ENCODE results near the gene KCNH8. TPM values are rescaled to one million over a fixed set of nuclear protein-coding genes. Genes with fewer than 3 reads are reported as not detected.

The KCNH8 gene
- total and polyA plus RNA-seq, 3 donors from 2014 or later: 2.0 to 8.9 (median 7.1) TPM

DNA sequence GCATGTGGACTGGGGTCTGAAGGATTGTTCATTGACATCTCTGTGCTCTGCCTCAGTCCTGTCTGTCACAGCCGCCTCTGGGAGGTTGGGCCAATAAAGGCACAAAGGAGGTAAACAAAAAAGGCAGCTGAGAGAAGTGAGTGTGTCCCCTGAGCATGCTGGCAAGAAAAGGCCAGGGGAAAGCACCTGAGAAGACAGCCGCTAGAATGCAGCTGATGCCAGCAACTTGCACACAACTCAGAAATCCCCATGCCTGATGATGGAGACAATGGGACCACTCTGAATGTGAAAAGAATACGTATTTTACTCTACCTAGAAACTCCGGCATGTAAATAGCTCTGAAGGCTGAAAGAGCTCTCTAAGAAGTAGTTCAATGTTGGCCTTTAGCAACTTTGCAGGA lies 118.7 kb downstream of the KCNH8 start:
- WGBS, 2 donors: 59 to 79% methylated on average over 4 of the region's 4 CpGs

DNA sequence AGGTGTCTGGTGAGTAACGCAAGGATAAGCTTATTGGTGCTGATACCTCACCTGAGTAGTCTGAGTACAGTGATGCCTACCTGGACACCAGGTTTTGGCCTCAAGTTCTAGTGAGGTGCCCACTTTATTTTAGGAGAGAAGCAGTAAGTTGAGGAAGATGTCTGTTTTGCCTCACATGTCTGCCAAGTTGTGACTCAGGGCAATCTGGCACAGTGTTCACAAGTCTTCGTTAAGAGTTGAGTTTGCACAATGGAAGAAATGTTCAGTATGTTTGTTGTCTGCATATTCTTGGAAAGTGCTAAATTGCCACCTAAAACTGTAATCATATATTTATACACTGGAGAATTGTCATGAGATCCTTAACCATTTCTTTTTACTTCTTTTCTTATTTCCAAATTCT lies 122.2 kb downstream of the KCNH8 start:
- Histone ChIP-seq H3K36me3 (ENCODE audit: low read depth, missing control alignments) (no peaks in the 10 kb centered on the region), H3K4me3 (no peak overlapping the region), H3K27ac (no peak overlapping the region), H3K9me3 (no peaks in the 10 kb centered on the region), H3K4me1 (no peaks in the 10 kb centered on the region), H3K27me3 (no peaks in the 10 kb centered on the region)
- WGBS, 2 donors: 88% methylated on average over 2 of the region's 2 CpGs
- no peak for DNase-seq
- intact Hi-C loops (cut with DNase I; ENCODE audit: low total_unique reads): no loop called here
- no peak for TF ChIP-seq POLR2A (IDR thresholded peaks at IDR 0.05)
- TF ChIP-seq, protein P1, sequence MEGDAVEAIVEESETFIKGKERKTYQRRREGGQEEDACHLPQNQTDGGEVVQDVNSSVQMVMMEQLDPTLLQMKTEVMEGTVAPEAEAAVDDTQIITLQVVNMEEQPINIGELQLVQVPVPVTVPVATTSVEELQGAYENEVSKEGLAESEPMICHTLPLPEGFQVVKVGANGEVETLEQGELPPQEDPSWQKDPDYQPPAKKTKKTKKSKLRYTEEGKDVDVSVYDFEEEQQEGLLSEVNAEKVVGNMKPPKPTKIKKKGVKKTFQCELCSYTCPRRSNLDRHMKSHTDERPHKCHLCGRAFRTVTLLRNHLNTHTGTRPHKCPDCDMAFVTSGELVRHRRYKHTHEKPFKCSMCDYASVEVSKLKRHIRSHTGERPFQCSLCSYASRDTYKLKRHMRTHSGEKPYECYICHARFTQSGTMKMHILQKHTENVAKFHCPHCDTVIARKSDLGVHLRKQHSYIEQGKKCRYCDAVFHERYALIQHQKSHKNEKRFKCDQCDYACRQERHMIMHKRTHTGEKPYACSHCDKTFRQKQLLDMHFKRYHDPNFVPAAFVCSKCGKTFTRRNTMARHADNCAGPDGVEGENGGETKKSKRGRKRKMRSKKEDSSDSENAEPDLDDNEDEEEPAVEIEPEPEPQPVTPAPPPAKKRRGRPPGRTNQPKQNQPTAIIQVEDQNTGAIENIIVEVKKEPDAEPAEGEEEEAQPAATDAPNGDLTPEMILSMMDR (IDR thresholded peaks at IDR 0.05): no peak

More for the DNA sequence above, 118.7 kb downstream of the KCNH8 start:
- H3K27me3 ChIP-seq: no peaks in the 10 kb centered on the region
- no peak overlapping the region for H3K4me3 ChIP-seq
- no peaks in the 10 kb centered on the region for H3K9me3 ChIP-seq
- TF ChIP-seq POLR2A (IDR thresholded peaks at IDR 0.05): no peak
- TF ChIP-seq, protein P1 (IDR thresholded peaks at IDR 0.05): no peak
- no peak for DNase-seq
- intact Hi-C loops (cut with DNase I; ENCODE audit: low total_unique reads): no loop called here
- H3K27ac ChIP-seq: no peak overlapping the region
- H3K36me3 ChIP-seq (ENCODE audit: low read depth, missing control alignments): no peaks in the 10 kb centered on the region
- no peaks in the 10 kb centered on the region for H3K4me1 ChIP-seq

- WGBS, 2 donors: 91 to 94% methylated on average over 3 of the region's 3 CpGs
- H3K36me3 ChIP-seq (ENCODE audit: low read depth, missing control alignments): no peaks in the 10 kb centered on the region
- H3K9me3 ChIP-seq: no peaks in the 10 kb centered on the region
- H3K4me3 ChIP-seq: no peak overlapping the region
- DNase-seq: no peak
- no peak overlapping the region for H3K27ac ChIP-seq
- no peaks in the 10 kb centered on the region for H3K4me1 ChIP-seq
- no peaks in the 10 kb centered on the region for H3K27me3 ChIP-seq
- intact Hi-C loops (cut with DNase I; ENCODE audit: low total_unique reads): no loop called here
- TF ChIP-seq POLR2A (IDR thresholded peaks at IDR 0.05): no peak
Observed at GRCh38 chr3:19272296-19272695, 124.0 kb downstream of the KCNH8 start.

- 69 to 85% methylated on average over 1 of the region's 1 CpG for WGBS, 2 donors
Observed at GRCh38 chr3:19273091-19273490, 124.8 kb downstream of the KCNH8 start.

GRCh38 chr3:19274576-19274975 lies 126.3 kb downstream of the KCNH8 start:
- DNase-seq: no peak
- H3K4me1 ChIP-seq: no peaks in the 10 kb centered on the region
- H3K9me3 ChIP-seq: no peaks in the 10 kb centered on the region
- no peaks in the 10 kb centered on the region for H3K27me3 ChIP-seq
- no peak overlapping the region for H3K4me3 ChIP-seq
- no peak overlapping the region for H3K27ac ChIP-seq
- 63 to 91% methylated on average over 1 of the region's 1 CpG for WGBS, 2 donors
- H3K36me3 ChIP-seq (ENCODE audit: low read depth, missing control alignments): no peaks in the 10 kb centered on the region
- intact Hi-C loops (cut with DNase I; ENCODE audit: low total_unique reads): no loop called here
- TF ChIP-seq, protein P1 (IDR thresholded peaks at IDR 0.05): no peak
- TF ChIP-seq POLR2A (IDR thresholded peaks at IDR 0.05): no peak

More at GRCh38 chr3:19273091-19273490, 124.8 kb downstream of the KCNH8 start:
- no peak for DNase-seq
- TF ChIP-seq POLR2A (IDR thresholded peaks at IDR 0.05): no peak
- TF ChIP-seq, protein P1 (IDR thresholded peaks at IDR 0.05): no peak
- no peak overlapping the region for H3K4me3 ChIP-seq
- H3K27me3 ChIP-seq: no peaks in the 10 kb centered on the region
- H3K27ac ChIP-seq: no peak overlapping the region
- H3K4me1 ChIP-seq: no peaks in the 10 kb centered on the region
- H3K9me3 ChIP-seq: no peaks in the 10 kb centered on the region
- no peaks in the 10 kb centered on the region for H3K36me3 ChIP-seq (ENCODE audit: low read depth, missing control alignments)
- intact Hi-C loops (cut with DNase I; ENCODE audit: low total_unique reads): no loop called here
